ENCODE results near the gene STK11.

- TF ChIP-seq POLR2A (IDR thresholded peaks at IDR 0.05; ENCODE audit: low read depth, low read length) (no peak), CTCF (IDR thresholded peaks at IDR 0.05; ENCODE audit: extremely low read depth in 1 of 2, insufficient read depth in 1 of 2, low read depth in 1 of 2, low read length in 2 of 2) (no peak), POLR2AphosphoS5 (IDR thresholded peaks at IDR 0.05; ENCODE audit: insufficient read depth, low read depth, low read length) (no peak), EZH2 (IDR thresholded peaks at IDR 0.05; ENCODE audit: borderline replicate concordance, low read depth, low read length, severe bottlenecking) (no peak), FOS (IDR thresholded peaks at IDR 0.05; ENCODE audit: borderline replicate concordance, insufficient read depth, low read length) (no peak), MYC (IDR thresholded peaks at IDR 0.05; ENCODE audit: low read depth, low read length) (no peak)
These were observed 24.6 kb downstream of the STK11 start for GRCh38 chr19:1229924-1230782.
